AG08395 (cell line): ENCODE results near the gene SOX6.

Experiments used
- DNase-seq: peaks from one replicate; pipeline ENCODE4 v3.0.0; 2012; ENCODE audit warnings: mixed read lengths, low spot score

Gene SOX6

DNA sequence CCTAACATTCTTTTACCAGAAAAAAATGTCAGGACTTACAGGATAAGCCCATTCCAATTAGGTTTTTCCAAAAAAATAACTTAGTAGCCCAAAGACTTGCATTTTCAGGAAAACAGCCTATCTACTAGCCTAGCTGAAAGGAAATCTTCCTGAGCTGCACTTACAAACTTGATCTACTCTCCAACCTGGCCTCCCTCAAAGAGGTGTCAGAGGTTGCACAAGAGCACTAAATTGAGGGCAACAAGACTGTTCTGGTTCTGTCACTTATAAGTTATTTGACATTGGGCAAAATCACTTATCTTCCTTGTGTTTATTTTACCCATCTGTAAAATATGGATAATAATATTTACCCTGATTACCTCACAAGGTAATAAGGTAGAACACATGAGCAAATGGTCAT, 7.9 kb upstream of the SOX6 start:
- no peak for DNase-seq

DNA sequence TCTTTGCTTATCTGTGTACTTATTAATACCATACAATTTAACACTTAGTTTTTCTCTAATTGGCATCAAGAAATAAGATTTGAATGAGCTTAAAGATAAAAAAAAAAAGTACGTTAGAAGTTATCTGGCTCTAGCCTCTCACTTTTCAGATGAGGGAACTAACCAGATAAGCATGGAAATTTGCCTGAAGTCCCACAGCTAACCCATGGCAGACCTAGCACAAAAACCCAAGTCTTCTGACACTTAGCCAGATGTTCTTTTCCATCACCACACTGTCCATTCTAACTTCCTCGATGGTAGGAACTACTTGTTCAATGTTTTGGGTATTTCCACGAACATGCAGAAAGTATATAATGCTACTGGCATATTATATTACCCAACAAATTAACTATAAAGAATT, 7.4 kb upstream of the SOX6 start:
- DNase-seq, result no peak

DNA sequence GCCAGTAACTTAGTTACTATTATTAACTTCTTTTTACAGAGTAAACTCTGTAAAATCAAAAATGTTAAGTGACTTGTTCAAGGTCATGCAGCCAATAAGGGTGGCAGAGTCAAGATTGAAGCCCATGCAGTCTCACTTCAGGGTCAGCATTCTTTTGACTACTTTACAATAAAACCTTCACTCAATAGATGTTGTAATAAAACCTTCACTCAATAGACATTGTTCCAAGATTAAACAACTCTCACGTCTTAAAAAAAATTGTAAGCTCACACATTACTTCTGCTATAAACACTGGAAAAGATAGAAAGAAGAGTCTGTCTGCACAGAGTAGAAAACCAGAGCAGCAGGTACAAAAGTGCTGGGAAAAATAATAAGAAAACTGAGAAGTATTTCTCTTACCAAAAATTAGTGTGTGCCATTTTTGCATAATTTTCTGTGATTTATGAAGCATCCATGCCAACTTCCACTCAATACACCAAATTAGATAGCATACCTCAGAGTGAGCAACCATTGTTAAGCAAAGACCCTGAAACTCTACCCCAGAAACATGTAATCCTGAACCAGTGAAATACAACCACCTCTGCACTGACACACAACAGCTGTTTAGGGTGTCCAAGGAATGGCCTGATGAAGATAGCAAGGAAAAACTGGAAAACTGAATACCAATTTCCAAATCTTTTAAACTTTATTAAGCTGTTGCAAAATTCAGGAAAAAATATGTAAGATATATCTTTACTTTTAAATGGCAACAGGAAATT, 4.9 kb upstream of the SOX6 start:
- DNase-seq, result no peak

DNA sequence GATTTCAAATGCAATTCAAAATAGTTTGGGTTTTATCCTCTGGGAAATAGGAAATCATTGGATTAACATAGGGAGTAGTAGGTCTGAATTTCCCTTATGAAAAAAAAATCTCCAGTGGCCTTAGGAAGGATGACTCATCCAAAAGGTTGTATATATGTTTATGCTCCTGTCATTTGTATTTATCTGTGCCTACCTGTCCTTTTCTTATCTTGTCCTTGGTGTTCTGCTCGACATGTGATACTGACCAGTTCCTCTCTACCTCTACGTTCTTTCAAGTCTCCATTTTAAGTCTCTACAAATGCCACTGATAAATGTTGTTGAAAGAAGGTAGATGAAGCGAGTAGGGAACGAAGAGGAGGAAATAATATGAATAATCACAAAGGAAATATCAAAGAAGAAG, 3.0 kb upstream of the SOX6 start:
- no peak for DNase-seq

DNA sequence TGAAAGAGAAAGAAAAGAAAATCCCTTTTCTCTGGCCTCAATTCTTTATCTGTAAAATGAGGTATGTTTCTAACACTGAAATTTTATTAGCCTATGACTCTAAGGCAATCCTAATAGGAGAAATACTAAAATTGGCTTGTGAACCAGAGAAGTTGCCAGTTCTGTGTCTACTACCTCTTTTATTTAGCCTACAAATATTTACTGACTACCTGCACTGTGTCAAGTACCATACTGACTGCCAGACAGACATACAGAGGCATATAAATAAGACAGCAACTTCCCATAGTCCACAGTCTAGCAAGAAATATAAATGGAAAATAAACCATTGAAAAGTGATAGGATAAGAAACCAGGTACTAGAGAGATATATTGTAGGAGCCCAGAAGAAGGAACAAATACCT, 2.4 kb upstream of the SOX6 start:
- no peak for DNase-seq

DNA sequence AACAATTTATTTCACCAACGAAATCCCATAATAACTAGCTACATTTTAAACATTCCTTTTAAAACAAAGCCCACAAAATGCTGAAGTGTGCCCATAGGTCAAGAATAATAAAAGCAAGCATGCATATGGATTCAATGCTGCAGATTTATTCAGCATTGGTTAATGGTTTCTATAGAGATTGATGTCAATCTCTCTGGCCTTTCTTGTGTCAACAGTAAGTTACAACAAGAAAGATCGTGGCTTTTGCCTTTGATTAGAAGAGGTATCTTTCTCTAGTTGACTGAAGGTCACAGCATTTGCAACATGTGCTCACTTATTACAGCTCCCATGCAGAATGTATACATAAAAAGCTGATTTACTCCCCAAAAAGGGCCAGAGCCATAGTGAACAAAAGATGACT, 1.4 kb upstream of the SOX6 start:
- DNase-seq, result no peak

DNA sequence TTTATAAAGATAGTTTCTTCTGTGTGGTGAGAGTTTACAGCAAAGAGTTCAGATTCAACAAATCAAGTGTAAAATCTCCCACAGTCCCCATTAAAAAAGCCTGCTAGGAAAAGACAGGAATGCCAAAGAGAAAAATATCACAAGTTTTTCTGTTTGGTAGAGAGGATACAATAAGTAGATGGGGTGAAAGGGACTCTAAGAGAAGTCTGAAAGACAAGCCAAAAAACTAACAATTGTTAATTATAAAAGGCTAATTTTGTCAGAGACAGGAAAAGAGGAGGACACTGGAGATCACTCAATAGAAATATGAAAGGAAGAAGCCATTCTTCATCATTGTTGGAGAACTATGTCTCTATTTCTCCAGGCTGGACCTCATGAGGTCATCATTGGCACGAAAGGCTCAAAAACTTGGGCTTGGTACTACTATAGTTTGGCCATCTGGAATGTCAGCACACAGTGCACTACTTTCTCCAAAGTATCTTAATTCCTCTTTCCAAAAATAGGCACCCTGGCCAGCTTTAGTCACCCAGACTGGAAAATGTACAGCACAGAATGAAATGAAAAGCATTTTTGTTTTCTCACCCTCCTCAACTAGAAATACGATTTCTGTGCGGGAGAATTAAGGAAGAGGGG, 531 bp upstream of the SOX6 start:
- no peak for DNase-seq

DNA sequence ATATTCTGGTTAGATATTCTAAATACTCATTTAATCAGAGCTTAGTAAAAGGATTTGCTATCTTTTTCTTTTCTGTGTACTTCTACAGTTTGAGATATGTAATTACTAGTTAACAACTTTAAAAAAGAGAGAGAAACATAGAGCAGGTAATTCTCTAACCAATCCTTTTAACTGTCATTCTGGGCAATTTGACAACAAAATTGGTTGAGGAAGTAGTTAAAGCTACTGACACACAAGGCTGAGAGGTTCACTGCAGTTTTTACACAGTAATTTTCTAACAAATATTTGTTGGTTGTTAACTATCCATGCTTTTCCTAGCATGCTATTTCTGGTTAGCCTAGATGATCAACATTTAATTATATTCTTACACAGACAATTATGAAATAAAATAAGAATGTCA, 3.6 kb downstream of the SOX6 start:
- DNase-seq, result no peak

DNA sequence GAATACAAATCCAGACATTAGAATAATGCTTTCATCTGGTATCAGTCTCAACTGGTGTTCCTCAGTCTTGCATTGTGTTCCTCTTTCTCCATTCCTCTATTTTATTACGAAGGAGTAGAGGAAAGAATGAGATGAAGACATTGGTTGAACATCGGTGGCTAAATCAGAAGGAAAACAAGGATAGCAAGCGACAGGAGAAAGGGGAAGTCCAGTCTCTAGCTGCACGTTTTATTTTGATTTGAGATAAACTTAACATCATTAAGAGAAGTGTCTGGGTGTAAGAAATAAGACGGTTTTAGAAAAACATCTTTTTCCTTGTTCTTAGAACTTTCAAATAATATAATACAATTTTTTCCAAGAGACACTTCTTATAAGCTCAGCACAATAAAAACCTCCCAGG, 6.2 kb downstream of the SOX6 start:
- DNase-seq, result no peak

DNA sequence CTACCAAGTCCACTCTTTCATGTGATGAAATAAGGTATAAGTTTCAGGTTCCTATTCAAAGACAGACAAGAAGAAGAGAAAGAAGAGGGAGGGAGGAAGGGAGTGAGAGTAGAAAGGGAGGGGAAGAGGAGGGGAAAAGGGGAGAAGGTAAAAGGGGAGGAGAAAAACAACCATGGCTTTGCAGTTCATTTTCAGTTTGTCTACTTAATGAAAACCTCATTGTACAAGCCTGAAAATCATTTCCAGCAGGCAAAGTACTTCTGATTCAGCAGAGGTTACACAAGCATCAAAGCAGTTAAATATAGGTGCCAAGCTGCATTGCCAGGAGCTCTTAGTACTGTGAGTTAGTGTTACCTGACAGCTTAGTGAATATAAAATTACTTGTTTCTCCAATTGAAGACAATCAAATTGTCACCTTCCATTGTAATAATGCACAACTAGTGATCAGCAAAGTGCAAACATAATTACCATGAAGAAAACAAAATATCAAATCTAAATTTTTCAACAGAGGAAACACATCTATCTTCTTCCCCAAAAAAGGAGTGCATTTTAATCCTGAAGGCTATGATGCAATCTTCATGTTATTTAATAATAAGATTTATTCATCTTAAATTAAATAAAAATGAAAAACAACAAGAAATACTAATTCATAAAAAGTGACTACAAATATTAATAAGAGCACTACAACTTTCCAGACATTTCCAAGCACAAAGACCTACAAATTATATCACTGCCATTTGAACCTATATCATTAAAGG, 8.2 kb downstream of the SOX6 start:
- no peak for DNase-seq

DNA sequence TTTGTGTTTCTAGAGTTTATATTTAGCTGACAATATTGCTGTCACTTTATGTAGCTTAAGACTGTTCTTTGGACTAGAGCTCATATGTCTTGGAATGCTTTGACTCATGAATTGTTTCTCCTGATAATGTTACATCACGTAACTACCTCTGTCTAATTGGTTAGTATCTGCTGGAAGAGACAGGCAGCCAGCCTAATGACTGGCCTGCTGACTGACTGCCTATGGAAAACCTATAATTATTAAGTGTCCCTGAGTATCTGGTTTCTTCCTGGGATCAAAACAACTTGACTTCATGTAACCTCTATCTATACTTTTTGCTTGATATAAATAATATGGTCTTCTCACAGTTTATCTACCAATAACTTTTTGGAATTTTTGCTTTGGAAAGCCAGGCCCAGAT, 9.4 kb downstream of the SOX6 start:
- DNase-seq, result no peak

DNA sequence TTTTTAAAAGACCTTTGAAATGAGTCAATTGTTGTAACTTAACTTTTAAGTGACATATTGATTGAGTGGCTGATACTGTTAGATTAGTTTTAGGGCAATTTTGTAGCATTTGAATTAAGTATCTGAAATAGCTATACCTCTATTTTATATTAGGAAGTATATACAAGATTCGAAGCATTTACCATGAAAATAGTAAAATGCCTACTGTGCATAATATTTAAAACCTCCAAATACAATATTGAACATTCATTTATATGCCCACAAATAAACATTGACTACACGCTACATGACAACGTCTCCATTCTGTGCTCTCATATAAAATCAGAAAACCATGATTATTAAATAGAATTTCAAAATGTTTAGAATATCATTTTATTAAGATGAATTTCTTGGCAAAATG, 14.5 kb downstream of the SOX6 start:
- DNase-seq, result no peak

DNA sequence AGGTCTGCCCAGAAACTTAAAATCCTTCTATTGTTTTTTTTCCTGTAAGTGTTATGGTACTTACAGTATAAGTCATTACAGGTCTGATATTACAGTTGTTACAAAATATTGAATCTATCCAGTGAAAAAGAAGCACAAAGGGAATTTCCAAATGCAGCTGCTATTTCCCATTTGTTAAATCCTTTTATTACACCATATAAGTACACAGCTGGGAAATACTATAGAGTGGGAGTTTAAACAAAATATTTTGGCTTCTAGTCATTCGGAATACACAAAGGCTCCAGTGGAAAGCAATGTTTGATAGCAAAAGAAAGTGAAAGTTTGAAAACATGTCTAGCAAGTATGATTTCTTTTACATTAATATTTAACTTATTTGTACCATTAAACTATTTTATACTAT, 18.0 kb downstream of the SOX6 start:
- DNase-seq, result no peak

DNA sequence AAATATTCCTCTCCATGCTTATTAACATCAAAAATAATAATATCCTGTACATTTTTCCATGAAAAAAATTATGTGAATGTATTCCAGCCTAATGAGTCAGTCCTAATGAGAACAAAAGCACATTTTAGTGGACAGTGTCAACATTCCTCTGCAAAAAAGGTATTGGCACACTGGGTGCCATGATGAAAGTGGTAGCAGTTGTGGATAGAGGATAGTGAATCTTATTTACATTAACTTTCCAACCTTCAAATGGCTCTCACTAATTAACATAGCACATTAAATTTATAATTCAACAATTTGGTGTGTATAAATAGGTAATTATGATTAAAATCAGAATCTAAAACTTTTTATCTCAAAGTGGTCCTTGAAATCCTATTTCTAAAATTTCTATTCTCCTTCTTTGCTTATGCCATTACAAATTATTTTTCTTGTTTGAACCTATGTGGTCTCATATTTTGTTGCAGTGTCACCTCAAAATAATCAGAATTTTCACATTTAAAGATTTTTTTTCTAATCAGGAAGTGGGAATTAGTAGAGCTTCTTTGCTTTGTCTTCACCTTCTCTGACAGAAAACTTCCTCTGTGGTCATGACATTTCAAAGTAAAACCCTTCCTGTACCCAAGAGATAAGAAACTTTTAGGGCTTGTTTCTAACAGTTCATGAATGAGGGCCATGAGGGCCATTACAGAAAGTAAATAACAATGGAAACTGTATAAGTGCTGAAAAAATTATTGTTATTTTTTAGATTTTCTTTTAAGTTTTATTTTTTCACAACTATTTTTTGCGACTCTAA, 18.7 kb downstream of the SOX6 start:
- no peak for DNase-seq

DNA sequence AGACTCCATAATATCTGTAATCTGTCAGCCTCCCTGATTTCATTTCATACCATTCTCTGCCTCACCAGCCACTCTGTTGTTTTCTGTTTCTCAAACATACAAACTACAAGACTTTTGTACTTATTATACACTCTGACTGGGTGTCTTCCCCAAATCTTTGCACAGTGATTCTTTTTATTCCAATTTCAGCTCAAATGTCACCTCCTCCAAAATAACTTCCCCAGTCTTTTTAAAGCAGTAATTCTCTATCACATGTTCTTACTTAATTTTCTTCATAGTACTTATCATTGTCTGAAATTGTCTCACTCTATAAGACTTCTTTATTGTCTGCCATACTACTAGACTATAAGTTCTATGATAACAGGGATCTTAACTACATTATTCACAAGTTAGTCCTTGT, 19.6 kb downstream of the SOX6 start:
- DNase-seq, result no peak

DNA sequence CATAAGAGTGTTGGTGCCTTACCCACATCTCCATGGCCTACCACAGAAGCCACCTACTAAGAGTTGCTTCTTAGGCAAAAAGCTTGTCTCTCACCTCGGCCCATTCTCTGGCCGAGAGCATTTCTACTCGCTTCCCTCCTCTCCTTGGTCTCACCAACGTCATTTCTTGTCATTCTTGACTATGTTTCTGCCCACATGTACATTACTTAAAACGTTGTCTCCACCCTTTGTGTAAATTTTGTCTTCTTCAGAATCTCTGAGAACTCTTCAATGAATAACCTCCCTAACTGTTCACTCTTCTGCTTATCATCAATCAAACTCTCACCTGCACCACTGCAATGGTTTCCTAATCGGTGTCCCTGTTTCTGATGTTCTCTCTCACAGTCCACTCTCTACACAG, 20.1 kb downstream of the SOX6 start:
- DNase-seq, result no peak

DNA sequence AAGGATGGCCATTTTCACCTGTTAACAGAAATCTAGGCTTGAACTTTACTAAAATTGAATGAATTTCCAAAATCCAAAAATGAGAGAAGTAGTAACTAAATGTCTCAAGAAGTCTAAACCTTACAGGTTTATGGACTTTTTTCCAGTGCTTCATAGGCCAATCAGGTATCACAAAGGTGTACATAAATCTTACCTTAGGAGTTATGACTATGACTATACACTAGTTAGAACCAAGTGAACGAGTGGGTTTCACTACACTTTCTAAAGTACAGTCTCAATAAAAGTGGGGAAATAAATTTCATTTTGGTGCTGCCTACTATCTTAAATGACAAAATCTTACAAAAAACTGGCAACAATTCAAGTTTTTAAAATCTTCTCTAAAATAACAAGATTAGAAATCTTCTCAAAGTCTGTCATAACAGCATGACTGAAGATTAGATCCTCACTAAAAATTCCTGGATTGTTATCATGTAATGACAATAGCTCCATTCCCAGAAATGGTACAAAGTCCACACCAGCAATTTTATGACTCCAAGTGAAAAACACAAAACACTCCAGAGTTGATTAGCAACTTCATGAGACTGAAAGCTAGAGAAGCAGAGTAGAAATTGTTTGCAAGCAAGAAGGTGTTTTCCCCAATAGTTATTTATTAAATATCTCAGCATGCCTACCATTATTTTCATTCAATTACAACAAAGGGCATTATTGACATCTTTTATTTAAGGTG, 20.9 kb downstream of the SOX6 start:
- no peak for DNase-seq

DNA sequence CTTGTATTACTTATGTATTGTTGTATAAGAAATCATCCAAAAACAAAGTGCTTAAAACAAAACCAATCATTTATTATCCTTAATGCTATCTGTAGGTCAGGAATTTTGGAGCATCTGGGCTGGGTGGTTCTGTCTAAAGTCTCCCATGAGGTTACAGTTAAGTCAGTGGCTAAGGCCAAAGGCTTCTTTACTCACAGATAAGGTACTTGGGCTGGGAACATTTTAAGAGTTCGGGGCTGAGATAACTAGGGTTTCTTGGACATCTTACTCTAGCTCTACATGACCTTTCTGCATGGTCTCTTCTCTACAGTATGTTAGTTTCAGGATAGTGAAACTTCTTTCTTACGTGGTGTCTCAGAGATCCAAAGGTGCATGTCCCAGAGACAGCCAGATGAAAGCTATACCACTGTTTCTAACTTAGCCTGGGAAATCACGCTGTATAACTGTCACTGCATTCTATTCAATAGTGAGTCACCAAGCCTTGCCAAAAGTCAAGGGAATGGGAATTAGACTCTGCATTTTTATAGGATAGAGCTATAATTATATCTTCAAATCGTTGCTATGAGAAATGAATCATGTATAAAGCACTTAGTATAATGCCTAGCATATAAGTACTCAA, 29.6 kb downstream of the SOX6 start:
- DNase-seq, result no peak

DNA sequence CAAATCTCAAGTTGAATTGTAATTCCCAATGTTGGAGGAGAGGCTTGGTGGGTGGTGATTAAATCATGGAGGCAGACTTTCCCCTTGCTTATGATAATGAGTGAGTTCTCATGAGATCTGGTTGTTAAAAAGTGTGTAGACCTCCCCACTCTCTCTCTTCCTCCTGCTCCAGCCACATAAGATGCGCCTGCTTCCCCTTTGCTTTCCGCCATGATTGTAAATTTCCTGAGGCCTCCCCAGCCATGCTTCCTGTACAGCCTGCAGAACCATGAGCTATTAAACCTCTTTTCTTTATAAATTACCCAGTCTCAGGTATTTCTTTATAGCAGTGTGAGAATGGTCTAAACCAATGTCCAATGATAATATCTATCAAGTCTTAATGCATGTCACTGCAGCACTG, 34.2 kb downstream of the SOX6 start:
- no peak for DNase-seq

DNA sequence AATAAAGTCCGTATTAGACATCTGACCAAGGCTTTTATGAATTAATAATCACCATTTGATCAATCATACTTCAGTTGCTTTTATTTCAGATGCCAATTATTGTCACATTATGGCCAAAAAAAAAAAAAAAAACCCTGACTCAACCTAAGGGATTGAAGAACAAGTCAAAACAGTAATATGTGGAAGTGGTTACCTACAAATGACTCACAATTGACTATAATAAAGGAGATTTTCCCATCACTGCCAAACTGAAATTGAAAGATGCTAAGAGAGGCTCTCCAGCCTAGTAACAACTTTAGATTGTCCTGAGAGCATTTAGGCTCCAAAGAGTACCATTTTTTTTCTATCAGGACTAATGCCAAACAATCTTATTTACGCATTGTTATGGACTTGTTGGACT, 35.2 kb downstream of the SOX6 start:
- no peak for DNase-seq

DNA sequence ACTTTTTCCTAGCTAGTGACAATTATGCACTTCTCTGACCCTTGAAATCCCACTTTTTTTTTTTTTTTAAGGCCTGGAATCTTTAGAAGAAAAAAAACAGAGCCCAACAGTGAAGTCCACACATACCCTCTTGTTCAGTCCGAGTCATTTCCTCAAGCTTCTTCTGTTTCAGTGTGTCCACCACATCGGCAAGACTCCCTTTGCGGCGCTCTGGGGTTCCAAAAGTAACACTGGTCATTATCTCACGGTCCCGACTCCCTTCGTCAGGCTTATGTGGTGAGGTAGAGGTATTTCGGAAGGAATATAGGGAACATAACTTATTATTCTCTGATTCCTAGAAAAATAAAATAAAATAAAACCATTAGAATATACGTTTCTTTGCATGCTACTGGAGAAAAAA, 38.0 kb downstream of the SOX6 start:
- no peak for DNase-seq

DNA sequence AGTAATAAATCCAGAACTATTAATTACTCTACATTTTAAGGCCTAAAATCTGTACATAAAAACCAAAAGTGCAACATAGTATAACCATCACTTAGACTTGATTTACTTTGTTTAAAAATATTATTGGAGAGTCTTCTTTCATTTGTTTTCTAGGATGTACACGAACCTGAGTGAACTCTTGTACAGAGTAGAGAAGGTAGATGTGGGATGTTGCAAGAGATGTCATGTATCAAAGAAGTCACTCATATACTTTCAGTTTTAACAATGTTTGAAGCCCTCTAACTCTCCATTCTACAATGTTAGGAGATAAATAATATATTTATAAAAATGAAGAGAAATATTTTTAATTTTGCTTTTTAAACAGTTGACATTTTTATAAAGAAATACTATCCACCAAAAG, 38.6 kb downstream of the SOX6 start:
- DNase-seq, result no peak
